OCI-LY7 (cell line): ENCODE results near the gene MCM7.

ENCODE experiments used
- CTCF ChIP-seq: fragments of 200-600 bp; sonication (generic); conservative IDR thresholded peaks from 2 replicates; pipeline ENCODE4 v1.5.1; 2014; ENCODE audit warnings: mild to moderate bottlenecking, antibody characterized with exemption, low read length, moderate library complexity, mixed read lengths
- EZH2phosphoT487 ChIP-seq: fragments of 200-600 bp; sonication (generic); IDR thresholded peaks from 2 replicates; pipeline ENCODE4 v1.6.1; 2018; ENCODE audit warnings: low read depth, borderline replicate concordance, mild to moderate bottlenecking, mixed run types, antibody characterized with exemption, low read length, moderate library complexity, mixed read lengths

GRCh38 chr7:100147278-100147677 lies 46.1 kb upstream of the MCM7 start:
- TF ChIP-seq CTCF (no peak), EZH2phosphoT487 (no peak)
